HG03469 (cell line): ENCODE data around the gene FAM167B.
"Not testable (repeated sequence)": the region's sequence is repeated elsewhere in the genome, so short reads cannot be mapped to it uniquely, and the experiment has no call there.

Experiments used
- ATAC-seq: cut with Tn5 transposase; IDR thresholded peaks from one replicate; pipeline ENCODE4 v1.9.1; 2021; ENCODE audit warnings: mild to moderate bottlenecking, moderate library complexity, moderate number of reproducible peaks; ENCODE audit not compliant: unreplicated experiment

FAM167B gene

DNA sequence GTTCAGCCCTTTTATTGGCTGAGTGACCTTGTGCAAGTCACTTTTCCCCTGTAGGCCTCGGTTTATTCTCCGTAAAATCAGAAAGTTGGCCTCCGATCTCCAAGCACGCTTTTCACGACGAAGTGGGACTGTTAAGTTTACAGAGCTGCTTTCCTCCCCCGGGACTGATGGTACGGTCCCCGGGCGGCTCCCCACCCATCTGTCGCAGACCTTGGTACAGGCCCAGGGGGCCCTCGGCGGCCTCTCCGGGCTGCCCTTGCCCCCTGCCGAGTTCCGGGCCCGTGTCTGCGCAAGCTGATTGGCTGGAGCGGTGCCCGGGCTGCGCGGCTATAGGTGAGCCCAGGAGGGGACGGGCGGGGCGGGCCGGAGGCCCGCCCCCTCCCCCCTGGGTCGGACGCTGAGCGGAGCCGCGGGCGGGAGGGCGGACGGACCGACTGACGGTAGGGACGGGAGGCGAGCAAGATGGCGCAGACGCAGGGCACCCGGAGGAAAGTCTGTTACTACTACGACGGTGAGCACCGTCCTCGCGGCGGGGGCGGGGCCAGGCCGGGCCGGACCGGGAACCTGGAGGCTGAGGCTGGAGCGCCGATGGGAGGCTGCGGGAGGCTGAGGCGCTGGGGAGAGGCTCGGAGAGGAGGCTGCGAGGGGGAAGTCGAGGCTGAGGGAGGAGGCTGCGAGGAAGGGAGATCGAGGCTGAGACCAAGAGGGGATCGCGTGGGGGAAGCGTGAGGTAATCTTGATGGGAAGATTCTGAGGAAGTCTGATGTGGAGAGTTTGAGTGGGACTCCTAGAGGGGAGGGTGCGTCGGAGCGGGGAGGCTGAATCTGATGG lies 44.9 kb downstream of the FAM167B start, which contains the start of gene HDAC1:
Gene HDAC1, plus strand, starts transcription at position 376 of the 831 bp plus-strand sequence. Its CDS starts 87 bp downstream, at position 463.
- peak; percentile 92 for ATAC-seq

DNA sequence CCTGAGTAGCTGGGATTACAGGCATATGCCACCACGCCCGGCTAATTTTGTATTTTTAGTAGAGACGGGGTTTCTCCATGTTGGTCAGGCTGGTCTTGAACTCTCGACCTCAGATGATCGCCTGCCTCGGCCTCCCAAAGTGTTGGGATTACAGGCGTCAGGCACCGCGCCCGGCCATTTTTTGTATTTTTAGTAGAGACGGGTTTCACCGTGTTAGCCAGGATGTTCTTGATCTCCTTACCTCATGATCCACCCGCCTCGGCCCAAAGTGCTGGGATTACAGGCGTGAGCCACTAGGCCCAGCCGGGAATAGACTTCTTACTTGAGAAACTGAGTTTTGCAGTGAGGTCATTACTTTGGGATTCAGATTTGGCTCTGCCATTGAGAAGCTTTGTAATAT lies 51.2 kb downstream of the FAM167B start:
- not testable (repeated sequence) for ATAC-seq
